ENCODE measurements around the gene SLC1A2. TPM values are rescaled to one million over a fixed set of nuclear protein-coding genes. Genes with fewer than 3 reads are reported as not detected.

Gene SLC1A2
- total RNA-seq, 2 donors from 2014 or later, result 7.1 to 13.5 TPM

GRCh38 chr11:35271031-35271430, 148.3 kb downstream of the SLC1A2 start:
- Mint-ChIP-seq H3K4me3 (no peak overlapping the region), H3K9me3 (no peaks in the 10 kb centered on the region), H3K36me3 (ENCODE audit: low read depth) (no peaks in the 10 kb centered on the region), H3K27ac (no peak overlapping the region), H3K4me1 (peaks cover 25% of the 10 kb centered on the region), H3K27me3 (ENCODE audit: insufficient read depth) (peaks cover 11% of the 10 kb centered on the region)
- DNase-seq, result no peak
- Histone ChIP-seq H3K9ac (ENCODE audit: extremely low read depth, low read length, poor library complexity, severe bottlenecking) (no peak overlapping the region), H3K27ac (ENCODE audit: low read depth, low read length) (no peak overlapping the region), H3K4me1 (ENCODE audit: control insufficient read depth, insufficient read depth, low read length) (peaks cover 6% of the 10 kb centered on the region), H3K36me3 (ENCODE audit: control insufficient read depth, insufficient read depth, low read length) (no peaks in the 10 kb centered on the region), H3K27me3 (ENCODE audit: control insufficient read depth, insufficient read depth, low read length, poor library complexity, severe bottlenecking) (no peaks in the 10 kb centered on the region), H3K4me3 (ENCODE audit: low read length) (no peak overlapping the region), H3K9me3 (ENCODE audit: control insufficient read depth, low read length) (no peaks in the 10 kb centered on the region)
- 95% methylated on average over 3 of the region's 3 CpGs for WGBS, 2 experiments (ENCODE audit: insufficient coverage in 1 of 2, insufficient read length in 1 of 2)
- no peak for TF ChIP-seq CTCF (conservative IDR thresholded peaks at IDR 0.05)

- peaks cover 11% of the 10 kb centered on the region for H3K27me3 Mint-ChIP-seq (ENCODE audit: insufficient read depth)
- WGBS, 2 experiments (ENCODE audit: insufficient coverage in 1 of 2, insufficient read length in 1 of 2), result no CpG with 5 or more reads among the region's 1 CpG
These were observed 149.0 kb downstream of the SLC1A2 start for GRCh38 chr11:35270342-35270741.

GRCh38 chr11:35267504-35267903, 151.9 kb downstream of the SLC1A2 start:
- 97% methylated on average over 2 of the region's 2 CpGs; no CpG with 5 or more reads in 1 of the 2 experiments for WGBS, 2 experiments (ENCODE audit: insufficient coverage in 1 of 2, insufficient read length in 1 of 2)
- Histone ChIP-seq H3K27ac (ENCODE audit: low read depth, low read length) (no peak overlapping the region), H3K36me3 (ENCODE audit: control insufficient read depth, insufficient read depth, low read length) (no peaks in the 10 kb centered on the region), H3K9me3 (ENCODE audit: control insufficient read depth, low read length) (no peaks in the 10 kb centered on the region), H3K27me3 (ENCODE audit: control insufficient read depth, insufficient read depth, low read length, poor library complexity, severe bottlenecking) (no peaks in the 10 kb centered on the region), H3K4me3 (ENCODE audit: low read length) (no peak overlapping the region), H3K4me1 (ENCODE audit: control insufficient read depth, insufficient read depth, low read length) (peaks cover 11% of the 10 kb centered on the region), H3K9ac (ENCODE audit: extremely low read depth, low read length, poor library complexity, severe bottlenecking) (no peak overlapping the region)
- Mint-ChIP-seq H3K27ac (no peak overlapping the region), H3K4me1 (peaks cover 17% of the 10 kb centered on the region), H3K36me3 (ENCODE audit: low read depth) (no peaks in the 10 kb centered on the region), H3K9me3 (no peaks in the 10 kb centered on the region), H3K27me3 (ENCODE audit: insufficient read depth) (peaks cover 10% of the 10 kb centered on the region), H3K4me3 (no peak overlapping the region)
- TF ChIP-seq CTCF (conservative IDR thresholded peaks at IDR 0.05), result no peak
- DNase-seq, result no peak

More at GRCh38 chr11:35270342-35270741, 149.0 kb downstream of the SLC1A2 start:
- no peak overlapping the region for H3K27ac ChIP-seq (ENCODE audit: low read depth, low read length)
- no peak overlapping the region for H3K27ac Mint-ChIP-seq
- H3K27me3 ChIP-seq (ENCODE audit: control insufficient read depth, insufficient read depth, low read length, poor library complexity, severe bottlenecking), result no peaks in the 10 kb centered on the region
- H3K4me1 Mint-ChIP-seq, result peaks cover 30% of the 10 kb centered on the region
- no peak for DNase-seq
- no peaks in the 10 kb centered on the region for H3K36me3 ChIP-seq (ENCODE audit: control insufficient read depth, insufficient read depth, low read length)
- H3K9me3 ChIP-seq (ENCODE audit: control insufficient read depth, low read length), result no peaks in the 10 kb centered on the region
- no peak overlapping the region for H3K9ac ChIP-seq (ENCODE audit: extremely low read depth, low read length, poor library complexity, severe bottlenecking)
- no peak overlapping the region for H3K4me3 ChIP-seq (ENCODE audit: low read length)
- H3K4me1 ChIP-seq (ENCODE audit: control insufficient read depth, insufficient read depth, low read length), result peaks cover 11% of the 10 kb centered on the region
- H3K9me3 Mint-ChIP-seq, result no peaks in the 10 kb centered on the region
- no peak overlapping the region for H3K4me3 Mint-ChIP-seq
- no peaks in the 10 kb centered on the region for H3K36me3 Mint-ChIP-seq (ENCODE audit: low read depth)
- TF ChIP-seq CTCF (conservative IDR thresholded peaks at IDR 0.05), result no peak
